Chondrocyte (in vitro differentiated cells): ENCODE data around the gene RAB27B. TPM values are rescaled to one million over a fixed set of nuclear protein-coding genes. Genes with fewer than 3 reads are reported as not detected.

Experiments used
- DNase-seq: peaks from one replicate; pipeline ENCODE4 v3.0.0; 2021; ENCODE audit warnings: mixed read lengths, low spot score
- H3K27ac Mint-ChIP-seq: one replicate; pipeline ENCODE4 v1.8.0; 2021; ENCODE audit warnings: mild to moderate bottlenecking, moderate library complexity, mixed read lengths; ENCODE audit not compliant: unreplicated experiment
- H3K27me3 Mint-ChIP-seq: 2 replicates; pipeline ENCODE4 v1.8.0; 2021; ENCODE audit warnings: low read depth, mixed read lengths
- H3K36me3 Mint-ChIP-seq: 2 replicates; pipeline ENCODE4 v1.8.0; 2021; ENCODE audit warnings: low read depth, mixed read lengths
- H3K4me1 Mint-ChIP-seq: 2 replicates; pipeline ENCODE4 v1.8.0; 2021; ENCODE audit warnings: low read depth, mild to moderate bottlenecking, mixed read lengths
- H3K4me3 Mint-ChIP-seq: one replicate; pipeline ENCODE4 v1.8.0; 2021; ENCODE audit warnings: mild to moderate bottlenecking, moderate library complexity, mixed read lengths; ENCODE audit not compliant: unreplicated experiment
- H3K9me3 Mint-ChIP-seq: 2 replicates; pipeline ENCODE4 v1.8.0; 2021; ENCODE audit warnings: low read depth, mixed read lengths
- CTCF ChIP-seq: fragments of 200-600 bp; sonication (generic); IDR thresholded peaks from 2 replicates; pipeline ENCODE4 v1.5.0; 2021; ENCODE audit warnings: antibody characterized with exemption, mild to moderate bottlenecking, moderate library complexity
- total RNA-seq: library from RNA; stranded (reverse); gene quantifications from 3 replicates; pipeline ENCODE4 v1.2.1, GENCODE V29; 2021

RAB27B gene
- total RNA-seq, 1 donor from 2014 or later, result 0.20 TPM

GRCh38 chr18:54938506-54938905, 110.2 kb downstream of the RAB27B start:
- H3K4me1 Mint-ChIP-seq, result no peaks in the 10 kb centered on the region
- no peaks in the 10 kb centered on the region for H3K27me3 Mint-ChIP-seq
- no peaks in the 10 kb centered on the region for H3K36me3 Mint-ChIP-seq
- no peak for DNase-seq
- TF ChIP-seq CTCF, result no peak
- no peak overlapping the region for H3K27ac Mint-ChIP-seq
- H3K9me3 Mint-ChIP-seq, result no peaks in the 10 kb centered on the region
- no peak overlapping the region for H3K4me3 Mint-ChIP-seq

DNA sequence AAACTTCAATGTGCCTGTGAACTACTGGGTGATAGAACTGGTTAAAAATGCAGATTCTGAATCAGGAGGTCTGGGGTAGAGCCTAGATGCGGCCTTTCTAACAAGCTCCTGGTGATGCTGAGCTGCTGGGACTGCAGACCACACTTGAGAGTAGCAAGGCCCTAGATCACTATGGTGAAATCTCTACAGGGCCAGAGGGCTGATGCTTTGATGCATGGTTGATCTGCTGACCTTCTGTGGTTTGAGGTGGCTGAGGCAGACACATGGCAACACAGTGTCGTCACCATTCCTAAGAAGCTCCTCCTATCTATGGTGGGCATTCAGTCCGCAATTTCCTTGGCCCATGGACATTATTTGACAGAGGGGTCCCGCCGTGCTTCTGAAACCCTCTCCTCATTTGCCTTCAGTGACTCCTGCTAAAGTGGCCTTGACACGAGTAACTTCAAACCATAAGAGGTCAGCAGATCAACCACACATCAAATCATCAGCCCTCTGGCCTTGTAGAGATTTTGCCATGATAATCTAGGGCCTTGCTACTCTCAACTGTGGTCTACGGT, 111.2 kb downstream of the RAB27B start:
- DNase-seq, result no peak
- Mint-ChIP-seq H3K9me3 (no peaks in the 10 kb centered on the region), H3K27ac (no peak overlapping the region), H3K4me3 (no peak overlapping the region), H3K4me1 (no peaks in the 10 kb centered on the region), H3K27me3 (no peaks in the 10 kb centered on the region), H3K36me3 (no peaks in the 10 kb centered on the region)
- TF ChIP-seq CTCF, result no peak

- H3K27me3 Mint-ChIP-seq, result no peaks in the 10 kb centered on the region
- no peak overlapping the region for H3K27ac Mint-ChIP-seq
- H3K4me3 Mint-ChIP-seq, result no peak overlapping the region
- no peaks in the 10 kb centered on the region for H3K36me3 Mint-ChIP-seq
- H3K4me1 Mint-ChIP-seq, result peaks cover 4% of the 10 kb centered on the region
- H3K9me3 Mint-ChIP-seq, result no peaks in the 10 kb centered on the region
- DNase-seq, result no peak
- TF ChIP-seq CTCF, result no peak
These were observed 113.9 kb downstream of the RAB27B start for GRCh38 chr18:54942144-54942543.

- TF ChIP-seq CTCF, result no peak
- Mint-ChIP-seq H3K27ac (no peak overlapping the region), H3K4me3 (no peak overlapping the region), H3K27me3 (no peaks in the 10 kb centered on the region), H3K4me1 (peaks cover 4% of the 10 kb centered on the region), H3K36me3 (no peaks in the 10 kb centered on the region), H3K9me3 (no peaks in the 10 kb centered on the region)
- DNase-seq, result no peak
These were observed 114.3 kb downstream of the RAB27B start for GRCh38 chr18:54942569-54942968.

Other genes with a start within 250 kb of the RAB27B start
- not detected in 3 replicates for gene DYNAP, start 237.2 kb upstream of the RAB27B start, total RNA-seq
- gene CCDC68, start 131.0 kb downstream of the RAB27B start, total RNA-seq, result not detected in 3 replicates